ENCODE results near the gene ABCC3. TPM values are rescaled to one million over a fixed set of nuclear protein-coding genes. Genes with fewer than 3 reads are reported as not detected.

Gene ABCC3
- total and polyA plus RNA-seq, 2 donors (not counting 1 experiment from before 2014, with no cell fraction given): 11.5 to 34.8 TPM

DNA sequence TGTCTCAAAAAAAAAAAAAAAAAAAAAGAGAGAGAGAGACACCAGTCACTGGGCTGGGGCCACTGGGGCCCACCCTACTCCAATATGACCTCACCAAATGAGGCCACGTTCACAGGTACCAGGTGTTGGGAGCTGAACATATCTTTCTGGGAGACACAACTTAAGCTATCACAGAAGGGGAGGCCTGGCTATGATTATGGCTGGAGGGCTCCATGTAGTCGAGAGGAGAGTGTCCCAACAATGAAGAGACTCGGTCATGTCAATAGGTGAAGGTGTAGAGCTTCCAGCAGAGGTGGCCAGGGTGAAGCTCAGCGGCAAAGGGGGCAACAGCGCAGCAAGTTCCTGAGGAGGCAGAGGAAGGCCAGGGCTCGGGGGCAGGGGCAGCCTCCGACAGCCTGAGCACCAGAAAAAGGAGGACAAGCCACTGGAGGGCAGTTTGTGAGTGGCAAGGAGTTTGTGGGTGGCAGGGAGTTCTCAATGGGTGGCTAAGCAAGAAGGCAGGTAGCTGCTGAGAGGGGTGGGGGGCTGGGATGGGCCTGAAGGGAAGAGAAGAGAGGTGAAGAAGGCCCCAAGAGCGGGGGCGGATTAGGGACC lies 28.0 kb downstream of the ABCC3 start:
- no peaks in the 10 kb centered on the region for H3K27me3 ChIP-seq (ENCODE audit: control insufficient read depth, insufficient read depth, low read length)
- H3K36me3 ChIP-seq (ENCODE audit: control insufficient read depth, insufficient read depth, low read length): no peaks in the 10 kb centered on the region
- H3K4me1 ChIP-seq (ENCODE audit: control insufficient read depth, extremely low read depth, insufficient read depth, low read length): peaks cover 35% of the 10 kb centered on the region
- H3K9me3 ChIP-seq (ENCODE audit: control insufficient read depth, insufficient read depth, low read depth, low read length): no peaks in the 10 kb centered on the region
- peak overlapping the region; percentile 20 for H3K27ac ChIP-seq (ENCODE audit: insufficient read depth, low read length)
- no peak for TF ChIP-seq EZH2 (IDR thresholded peaks at IDR 0.05; ENCODE audit: low read length, missing control alignments)
- TF ChIP-seq, protein P1, sequence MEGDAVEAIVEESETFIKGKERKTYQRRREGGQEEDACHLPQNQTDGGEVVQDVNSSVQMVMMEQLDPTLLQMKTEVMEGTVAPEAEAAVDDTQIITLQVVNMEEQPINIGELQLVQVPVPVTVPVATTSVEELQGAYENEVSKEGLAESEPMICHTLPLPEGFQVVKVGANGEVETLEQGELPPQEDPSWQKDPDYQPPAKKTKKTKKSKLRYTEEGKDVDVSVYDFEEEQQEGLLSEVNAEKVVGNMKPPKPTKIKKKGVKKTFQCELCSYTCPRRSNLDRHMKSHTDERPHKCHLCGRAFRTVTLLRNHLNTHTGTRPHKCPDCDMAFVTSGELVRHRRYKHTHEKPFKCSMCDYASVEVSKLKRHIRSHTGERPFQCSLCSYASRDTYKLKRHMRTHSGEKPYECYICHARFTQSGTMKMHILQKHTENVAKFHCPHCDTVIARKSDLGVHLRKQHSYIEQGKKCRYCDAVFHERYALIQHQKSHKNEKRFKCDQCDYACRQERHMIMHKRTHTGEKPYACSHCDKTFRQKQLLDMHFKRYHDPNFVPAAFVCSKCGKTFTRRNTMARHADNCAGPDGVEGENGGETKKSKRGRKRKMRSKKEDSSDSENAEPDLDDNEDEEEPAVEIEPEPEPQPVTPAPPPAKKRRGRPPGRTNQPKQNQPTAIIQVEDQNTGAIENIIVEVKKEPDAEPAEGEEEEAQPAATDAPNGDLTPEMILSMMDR (conservative IDR thresholded peaks at IDR 0.05 in 1 of 2, IDR thresholded peaks at IDR 0.05 in 1 of 2; ENCODE audit: low read depth in 1 of 2, low read length in 2 of 2): no peak
- DNase-seq (ENCODE audit: low read depth in 2 of 2): no peak
- no peak overlapping the region for H3K9ac ChIP-seq (ENCODE audit: insufficient read depth, low read length)
- H2AFZ ChIP-seq (ENCODE audit: low read length): no peak overlapping the region
- no peak overlapping the region for H3K4me2 ChIP-seq (ENCODE audit: extremely low read depth, insufficient read depth, low read length)
- no peaks in the 10 kb centered on the region for H4K20me1 ChIP-seq (ENCODE audit: control insufficient read depth, extremely low read depth, insufficient read depth, low read length)
- H3K79me2 ChIP-seq (ENCODE audit: control insufficient read depth, insufficient read depth, low read length): no peaks in the 10 kb centered on the region
- no peak overlapping the region for H3K4me3 ChIP-seq (replicated peaks in 1 of 4; ENCODE audit: control extremely low read depth in 1 of 4, insufficient read depth in 1 of 4, low read depth in 3 of 4, low read length in 4 of 4)

DNA sequence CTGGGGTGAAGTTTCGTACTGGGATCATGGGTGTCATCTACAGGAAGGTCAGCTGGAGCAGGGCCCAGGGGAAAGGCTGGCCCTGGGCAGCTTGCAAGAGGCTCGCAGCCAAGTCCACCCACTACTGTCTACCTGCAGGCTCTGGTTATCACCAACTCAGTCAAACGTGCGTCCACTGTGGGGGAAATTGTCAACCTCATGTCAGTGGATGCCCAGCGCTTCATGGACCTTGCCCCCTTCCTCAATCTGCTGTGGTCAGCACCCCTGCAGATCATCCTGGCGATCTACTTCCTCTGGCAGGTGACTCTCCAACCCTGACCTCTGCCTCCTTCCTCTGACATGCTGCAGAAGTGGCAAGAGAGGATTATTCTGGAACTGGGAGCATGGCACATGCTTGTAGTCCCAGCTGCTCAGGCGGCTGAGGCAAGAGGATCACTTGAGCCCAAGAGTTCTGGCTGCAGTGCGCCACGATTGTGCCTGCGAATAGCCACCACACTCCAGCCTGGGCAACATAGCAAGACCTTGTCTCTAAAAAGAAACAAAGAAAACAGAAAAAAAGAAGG lies 29.2 kb downstream of the ABCC3 start:
- Histone ChIP-seq H3K27me3 (ENCODE audit: control insufficient read depth, insufficient read depth, low read length) (no peaks in the 10 kb centered on the region), H3K79me2 (ENCODE audit: control insufficient read depth, insufficient read depth, low read length) (no peaks in the 10 kb centered on the region), H4K20me1 (ENCODE audit: control insufficient read depth, extremely low read depth, insufficient read depth, low read length) (no peaks in the 10 kb centered on the region), H3K4me2 (ENCODE audit: extremely low read depth, insufficient read depth, low read length) (no peak overlapping the region), H3K4me1 (ENCODE audit: control insufficient read depth, extremely low read depth, insufficient read depth, low read length) (peaks cover 40% of the 10 kb centered on the region), H3K36me3 (ENCODE audit: control insufficient read depth, insufficient read depth, low read length) (no peaks in the 10 kb centered on the region), H2AFZ (ENCODE audit: low read length) (no peak overlapping the region), H3K9ac (ENCODE audit: insufficient read depth, low read length) (no peak overlapping the region), H3K27ac (ENCODE audit: insufficient read depth, low read length) (no peak overlapping the region), H3K4me3 (replicated peaks in 1 of 4; ENCODE audit: control extremely low read depth in 1 of 4, insufficient read depth in 1 of 4, low read depth in 3 of 4, low read length in 4 of 4) (no peak overlapping the region), H3K9me3 (ENCODE audit: control insufficient read depth, insufficient read depth, low read depth, low read length) (no peaks in the 10 kb centered on the region)
- no peak for DNase-seq (ENCODE audit: low read depth in 2 of 2)
- no peak for TF ChIP-seq EZH2 (IDR thresholded peaks at IDR 0.05; ENCODE audit: low read length, missing control alignments)
- TF ChIP-seq, protein P1 (conservative IDR thresholded peaks at IDR 0.05 in 1 of 2, IDR thresholded peaks at IDR 0.05 in 1 of 2; ENCODE audit: low read depth in 1 of 2, low read length in 2 of 2): no peak

DNA sequence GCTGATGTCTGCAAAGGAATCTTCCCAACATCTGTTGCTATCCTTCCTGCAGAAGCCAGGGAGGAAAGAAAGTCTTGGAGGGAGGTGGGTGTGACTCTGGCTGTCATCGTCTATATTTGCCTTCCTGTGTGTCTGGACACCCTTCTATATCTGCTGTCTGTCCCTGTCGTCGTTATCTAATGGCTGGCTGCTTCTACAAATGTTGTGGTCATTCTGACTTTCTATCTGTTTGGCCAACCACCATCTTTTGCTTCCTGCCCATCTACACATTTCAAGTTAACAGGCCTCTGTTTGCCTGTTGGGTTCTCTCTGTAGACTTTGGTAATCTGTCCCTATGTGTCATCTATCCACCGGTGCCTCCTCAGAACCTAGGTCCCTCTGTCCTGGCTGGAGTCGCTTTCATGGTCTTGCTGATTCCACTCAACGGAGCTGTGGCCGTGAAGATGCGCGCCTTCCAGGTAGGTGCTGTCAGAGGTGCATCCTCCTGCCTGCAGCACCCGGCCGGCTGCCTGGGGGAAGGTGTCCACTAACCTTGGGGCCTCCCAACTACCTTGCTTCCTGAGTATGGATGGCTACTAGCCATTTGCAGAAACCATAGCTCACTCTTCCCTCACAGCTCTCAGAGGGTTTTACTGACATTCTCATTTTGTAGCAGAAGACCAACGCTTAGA lies 30.2 kb downstream of the ABCC3 start:
- Histone ChIP-seq H3K79me2 (ENCODE audit: control insufficient read depth, insufficient read depth, low read length) (no peaks in the 10 kb centered on the region), H3K9me3 (ENCODE audit: control insufficient read depth, insufficient read depth, low read depth, low read length) (no peaks in the 10 kb centered on the region), H3K4me1 (ENCODE audit: control insufficient read depth, extremely low read depth, insufficient read depth, low read length) (peaks cover 35% of the 10 kb centered on the region), H3K27me3 (ENCODE audit: control insufficient read depth, insufficient read depth, low read length) (no peaks in the 10 kb centered on the region), H3K9ac (ENCODE audit: insufficient read depth, low read length) (no peak overlapping the region), H2AFZ (ENCODE audit: low read length) (no peak overlapping the region), H3K4me2 (ENCODE audit: extremely low read depth, insufficient read depth, low read length) (no peak overlapping the region), H4K20me1 (ENCODE audit: control insufficient read depth, extremely low read depth, insufficient read depth, low read length) (no peaks in the 10 kb centered on the region), H3K4me3 (replicated peaks in 1 of 4; ENCODE audit: control extremely low read depth in 1 of 4, insufficient read depth in 1 of 4, low read depth in 3 of 4, low read length in 4 of 4) (no peak overlapping the region), H3K27ac (ENCODE audit: insufficient read depth, low read length) (no peak overlapping the region), H3K36me3 (ENCODE audit: control insufficient read depth, insufficient read depth, low read length) (no peaks in the 10 kb centered on the region)
- TF ChIP-seq EZH2 (IDR thresholded peaks at IDR 0.05; ENCODE audit: low read length, missing control alignments): no peak
- TF ChIP-seq, protein P1 (conservative IDR thresholded peaks at IDR 0.05 in 1 of 2, IDR thresholded peaks at IDR 0.05 in 1 of 2; ENCODE audit: low read depth in 1 of 2, low read length in 2 of 2): no peak
- no peak for DNase-seq (ENCODE audit: low read depth in 2 of 2)
